Central memory CD8-positive, alpha-beta T cell (primary cell): Measurements from ENCODE around the gene NMUR2.

Experiments
- ATAC-seq: fragments of 150-1000 bp; cut with Tn5 transposase; replicated peaks from 2 replicates; pipeline ENCODE4 v1.10.0; 2022; ENCODE audit warnings: mild to moderate bottlenecking, moderate FRiP score, moderate number of reproducible peaks; ENCODE audit not compliant: poor library complexity, severe bottlenecking; ENCODE audit errors: extremely low read depth
- DNase-seq, 2 donors: peaks; one replicate each; pipeline ENCODE4 v3.0.0; 2021; ENCODE audit warnings: low spot score in 2 of 2
- H3K27ac Mint-ChIP-seq: one replicate; pipeline ENCODE4 v1.8.0; 2022; ENCODE audit warnings: low read depth, mild to moderate bottlenecking, moderate library complexity, mixed read lengths
- H3K27me3 Mint-ChIP-seq: one replicate; pipeline ENCODE4 v1.8.0; 2022; ENCODE audit warnings: mixed read lengths
- H3K36me3 Mint-ChIP-seq: one replicate; pipeline ENCODE4 v1.8.0; 2022; ENCODE audit warnings: mild to moderate bottlenecking, moderate library complexity, mixed read lengths; ENCODE audit not compliant: insufficient read depth
- H3K4me1 Mint-ChIP-seq: one replicate; pipeline ENCODE4 v1.8.0; 2022; ENCODE audit warnings: mixed read lengths
- H3K4me3 Mint-ChIP-seq: one replicate; pipeline ENCODE4 v1.8.0; 2022; ENCODE audit warnings: mild to moderate bottlenecking, moderate library complexity, mixed read lengths
- H3K9me3 Mint-ChIP-seq: one replicate; pipeline ENCODE4 v1.8.0; 2022; ENCODE audit warnings: mixed read lengths

NMUR2 gene, protein sequence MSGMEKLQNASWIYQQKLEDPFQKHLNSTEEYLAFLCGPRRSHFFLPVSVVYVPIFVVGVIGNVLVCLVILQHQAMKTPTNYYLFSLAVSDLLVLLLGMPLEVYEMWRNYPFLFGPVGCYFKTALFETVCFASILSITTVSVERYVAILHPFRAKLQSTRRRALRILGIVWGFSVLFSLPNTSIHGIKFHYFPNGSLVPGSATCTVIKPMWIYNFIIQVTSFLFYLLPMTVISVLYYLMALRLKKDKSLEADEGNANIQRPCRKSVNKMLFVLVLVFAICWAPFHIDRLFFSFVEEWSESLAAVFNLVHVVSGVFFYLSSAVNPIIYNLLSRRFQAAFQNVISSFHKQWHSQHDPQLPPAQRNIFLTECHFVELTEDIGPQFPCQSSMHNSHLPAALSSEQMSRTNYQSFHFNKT

DNA sequence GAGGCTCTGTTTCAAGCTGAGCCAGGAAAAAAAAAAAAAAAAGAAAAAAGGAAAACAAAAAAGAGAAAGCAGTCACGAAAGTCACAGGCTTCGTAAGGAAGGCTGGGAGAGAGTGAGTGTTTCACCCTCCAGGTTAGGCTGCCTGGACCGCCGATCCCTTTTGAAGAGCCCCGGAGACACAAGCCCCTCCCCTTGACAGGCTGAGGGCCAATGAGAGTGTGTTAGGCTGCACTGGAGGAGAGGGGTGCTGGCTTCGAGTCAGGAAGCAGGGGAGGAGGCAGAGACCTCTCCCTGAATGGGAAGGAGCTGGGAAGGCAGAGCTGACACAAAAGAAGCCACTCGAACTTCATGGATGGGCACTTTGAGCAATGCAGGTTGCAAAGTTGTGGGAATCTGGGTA is at the start of gene NMUR2:
TSS of gene NMUR2 (minus strand) at position 135 of the 400 bp plus-strand sequence. CDS start 166 bp downstream, outside the sequence.
- H3K9me3 Mint-ChIP-seq = no peaks in the 10 kb centered on the region
- ATAC-seq (no peak), DNase-seq (no peak)
- H3K27ac Mint-ChIP-seq = no peak within 1 kb of the TSS
- H3K4me1 Mint-ChIP-seq = no peaks in the 10 kb centered on the region
- peaks cover 28% of the 10 kb centered on the region for H3K27me3 Mint-ChIP-seq
- H3K36me3 Mint-ChIP-seq = no peaks in the 10 kb centered on the region
- no peak within 1 kb of the TSS for H3K4me3 Mint-ChIP-seq

DNA sequence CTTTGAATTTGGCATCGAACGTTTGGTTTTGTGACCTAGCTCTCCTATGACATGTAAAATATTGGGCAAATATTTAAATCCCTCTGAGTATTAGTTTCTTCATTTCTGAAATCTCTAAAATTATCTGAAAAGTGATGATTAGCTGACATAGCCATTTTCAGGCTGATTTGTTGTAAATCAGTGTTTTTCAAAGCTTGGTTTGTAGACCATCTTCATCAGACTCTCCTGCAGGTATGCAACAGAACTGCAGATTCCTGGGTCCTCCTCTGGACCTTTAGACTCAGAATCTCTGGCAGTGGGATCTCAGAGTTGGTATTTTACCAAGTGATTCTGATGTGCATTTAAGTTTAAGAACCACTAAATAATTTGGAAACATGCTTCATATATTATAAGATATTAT is 38.9 kb upstream of the NMUR2 start:
- no peaks in the 10 kb centered on the region for H3K36me3 Mint-ChIP-seq
- no peaks in the 10 kb centered on the region for H3K4me1 Mint-ChIP-seq
- no peak overlapping the region for H3K27ac Mint-ChIP-seq
- no peak overlapping the region for H3K4me3 Mint-ChIP-seq
- peaks cover 31% of the 10 kb centered on the region for H3K27me3 Mint-ChIP-seq
- DNase-seq (no peak), ATAC-seq (no peak)
- H3K9me3 Mint-ChIP-seq = no peaks in the 10 kb centered on the region

DNA sequence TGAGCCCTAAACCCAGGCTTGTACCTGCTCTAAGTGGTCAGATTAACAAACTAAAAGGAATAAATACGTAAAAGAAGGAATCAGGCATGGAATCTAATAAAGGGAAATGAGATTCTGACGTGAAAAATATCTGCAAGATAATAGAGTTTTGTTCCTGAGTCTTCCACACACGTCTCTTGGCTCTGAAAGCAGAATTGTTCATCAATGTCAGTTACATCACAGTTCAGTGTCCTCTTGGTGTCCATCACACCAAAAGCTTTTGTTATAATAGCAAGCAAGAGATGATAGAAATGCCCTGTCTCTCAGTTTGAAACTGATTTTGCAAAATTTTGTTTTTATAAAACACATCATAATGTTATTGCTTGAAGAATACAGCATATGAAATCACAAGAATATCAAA is 34.7 kb upstream of the NMUR2 start:
- ATAC-seq = no peak
- no peaks in the 10 kb centered on the region for H3K36me3 Mint-ChIP-seq
- no peak overlapping the region for H3K4me3 Mint-ChIP-seq
- H3K9me3 Mint-ChIP-seq = no peaks in the 10 kb centered on the region
- peaks cover 40% of the 10 kb centered on the region for H3K27me3 Mint-ChIP-seq
- H3K27ac Mint-ChIP-seq = no peak overlapping the region
- DNase-seq = no peak
- no peaks in the 10 kb centered on the region for H3K4me1 Mint-ChIP-seq

- Mint-ChIP-seq H3K27ac (no peak overlapping the region), H3K27me3 (peaks cover 24% of the 10 kb centered on the region), H3K4me1 (no peaks in the 10 kb centered on the region), H3K36me3 (no peaks in the 10 kb centered on the region), H3K9me3 (no peaks in the 10 kb centered on the region), H3K4me3 (no peak overlapping the region)
- ATAC-seq (no peak), DNase-seq (no peak)
Measured at GRCh38 chr5:152437866-152438265, 32.8 kb upstream of the NMUR2 start.

GRCh38 chr5:152427721-152428120 is 22.6 kb upstream of the NMUR2 start:
- ATAC-seq (no peak), DNase-seq (no peak)
- Mint-ChIP-seq H3K27me3 (no peaks in the 10 kb centered on the region), H3K9me3 (no peaks in the 10 kb centered on the region), H3K4me3 (no peak overlapping the region), H3K27ac (no peak overlapping the region), H3K36me3 (no peaks in the 10 kb centered on the region), H3K4me1 (no peaks in the 10 kb centered on the region)

DNA sequence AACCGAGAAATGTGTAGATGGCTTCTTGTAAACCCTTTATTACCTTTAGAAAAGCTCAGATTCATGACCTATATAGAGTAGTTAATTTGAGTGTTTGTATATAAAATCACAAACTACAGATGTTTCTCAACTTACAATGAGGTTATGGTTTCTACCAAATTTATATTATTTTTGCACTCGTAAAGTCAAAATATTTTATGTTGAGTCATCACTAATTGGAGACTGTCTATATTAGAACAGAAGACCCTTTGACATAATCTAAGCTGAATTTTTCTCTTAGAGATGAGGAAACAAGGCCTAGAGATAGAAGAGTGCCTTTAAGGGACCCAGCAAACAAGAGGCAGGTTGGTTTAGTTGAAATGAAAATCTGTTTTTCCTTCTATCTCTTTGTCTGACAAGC is 20.0 kb upstream of the NMUR2 start:
- Mint-ChIP-seq H3K4me3 (no peak overlapping the region), H3K4me1 (no peaks in the 10 kb centered on the region), H3K27me3 (no peaks in the 10 kb centered on the region), H3K9me3 (no peaks in the 10 kb centered on the region), H3K27ac (no peak overlapping the region), H3K36me3 (no peaks in the 10 kb centered on the region)
- no peak for DNase-seq
- no peak for ATAC-seq

DNA sequence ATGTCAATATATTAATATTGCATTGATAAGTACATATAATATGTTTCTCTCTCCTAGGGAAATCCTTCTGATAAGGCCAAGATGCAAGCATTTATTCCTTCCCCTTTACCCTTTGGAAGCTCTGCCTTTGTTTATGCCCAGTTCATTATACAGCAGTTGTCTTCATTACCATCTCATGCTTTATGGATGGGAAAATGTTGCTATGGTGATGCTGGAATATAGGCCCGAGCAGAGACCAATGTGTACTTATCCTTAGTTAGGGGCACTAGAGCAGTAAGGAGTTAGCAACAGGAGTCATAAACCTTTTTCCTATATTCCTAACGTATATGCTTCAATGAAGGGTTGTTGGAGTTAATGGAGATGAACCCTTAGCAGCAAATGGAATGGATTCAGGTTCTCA is 19.4 kb upstream of the NMUR2 start:
- Mint-ChIP-seq H3K4me1 (no peaks in the 10 kb centered on the region), H3K4me3 (no peak overlapping the region), H3K36me3 (no peaks in the 10 kb centered on the region), H3K27me3 (no peaks in the 10 kb centered on the region), H3K9me3 (no peaks in the 10 kb centered on the region), H3K27ac (no peak overlapping the region)
- DNase-seq (no peak), ATAC-seq (no peak)

DNA sequence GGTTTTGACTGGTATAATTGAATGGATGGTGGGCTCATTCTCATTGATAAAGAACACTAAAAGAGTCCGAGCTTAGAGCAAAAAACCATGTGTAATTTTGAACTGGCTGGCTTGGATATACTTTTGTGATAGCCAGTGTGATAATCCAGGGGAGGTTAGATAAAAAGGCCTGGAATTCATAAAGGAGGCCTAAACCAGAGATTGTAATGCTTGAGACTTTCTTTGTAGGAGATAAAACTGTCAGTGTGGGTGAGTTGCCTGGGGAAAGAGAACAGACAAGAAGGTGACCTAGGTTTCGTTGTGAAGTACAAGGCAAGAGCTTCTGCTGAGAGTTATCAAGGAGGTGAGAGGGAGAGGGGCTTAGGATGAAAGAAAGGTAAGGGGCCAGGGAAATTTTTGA is 17.0 kb upstream of the NMUR2 start:
- no peaks in the 10 kb centered on the region for H3K4me1 Mint-ChIP-seq
- no peaks in the 10 kb centered on the region for H3K9me3 Mint-ChIP-seq
- DNase-seq = no peak
- H3K27me3 Mint-ChIP-seq = peaks cover 9% of the 10 kb centered on the region
- no peak overlapping the region for H3K27ac Mint-ChIP-seq
- H3K4me3 Mint-ChIP-seq = no peak overlapping the region
- no peaks in the 10 kb centered on the region for H3K36me3 Mint-ChIP-seq
- no peak for ATAC-seq

GRCh38 chr5:152412129-152412528 is 7.0 kb upstream of the NMUR2 start:
- Mint-ChIP-seq H3K4me3 (no peak overlapping the region), H3K4me1 (no peaks in the 10 kb centered on the region), H3K27ac (no peak overlapping the region), H3K36me3 (no peaks in the 10 kb centered on the region), H3K9me3 (no peaks in the 10 kb centered on the region), H3K27me3 (peaks cover 38% of the 10 kb centered on the region)
- ATAC-seq (no peak), DNase-seq (no peak)

DNA sequence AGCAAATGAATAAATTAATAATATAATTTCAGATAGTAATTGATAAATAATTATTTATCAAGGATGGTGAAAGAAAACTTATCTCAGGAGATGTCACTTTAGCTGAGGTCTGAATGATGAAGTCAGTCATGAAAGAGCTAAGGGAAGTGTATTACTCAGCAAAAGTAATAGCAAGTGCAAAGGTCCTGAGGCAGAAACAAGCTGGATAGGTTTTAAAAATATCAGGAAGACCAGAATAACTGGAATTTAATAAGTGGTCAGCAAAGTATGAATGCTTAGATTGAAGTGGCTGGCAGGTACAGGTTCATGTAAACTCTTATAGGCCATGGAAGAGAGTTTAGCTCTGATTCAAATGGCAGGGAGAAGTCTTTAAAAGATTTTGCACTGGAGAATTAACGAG is 1.0 kb upstream of the NMUR2 start:
- Mint-ChIP-seq H3K27ac (no peak overlapping the region), H3K36me3 (no peaks in the 10 kb centered on the region), H3K9me3 (no peaks in the 10 kb centered on the region), H3K27me3 (peaks cover 29% of the 10 kb centered on the region), H3K4me1 (no peaks in the 10 kb centered on the region), H3K4me3 (no peak overlapping the region)
- DNase-seq (no peak), ATAC-seq (no peak)

DNA sequence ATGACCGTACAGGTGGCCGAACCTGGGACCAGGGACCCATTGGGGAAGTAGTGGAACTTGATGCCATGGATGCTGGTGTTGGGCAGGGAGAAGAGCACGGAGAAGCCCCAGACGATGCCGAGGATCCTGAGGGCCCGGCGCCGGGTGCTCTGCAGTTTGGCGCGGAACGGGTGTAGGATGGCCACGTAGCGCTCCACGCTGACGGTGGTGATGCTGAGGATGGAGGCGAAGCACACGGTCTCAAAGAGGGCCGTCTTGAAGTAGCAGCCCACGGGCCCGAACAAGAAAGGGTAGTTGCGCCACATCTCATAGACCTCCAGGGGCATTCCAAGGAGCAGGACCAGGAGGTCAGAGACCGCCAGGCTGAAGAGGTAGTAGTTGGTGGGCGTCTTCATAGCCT is 585 bp downstream of the NMUR2 start:
- peaks cover 31% of the 10 kb centered on the region for H3K27me3 Mint-ChIP-seq
- ATAC-seq (no peak), DNase-seq (no peak)
- H3K4me1 Mint-ChIP-seq = no peaks in the 10 kb centered on the region
- H3K27ac Mint-ChIP-seq = no peak overlapping the region
- no peaks in the 10 kb centered on the region for H3K36me3 Mint-ChIP-seq
- H3K4me3 Mint-ChIP-seq = no peak overlapping the region
- no peaks in the 10 kb centered on the region for H3K9me3 Mint-ChIP-seq

GRCh38 chr5:152403046-152403445 is 2.0 kb downstream of the NMUR2 start:
- Mint-ChIP-seq H3K4me1 (no peaks in the 10 kb centered on the region), H3K27ac (no peak overlapping the region), H3K9me3 (no peaks in the 10 kb centered on the region), H3K36me3 (no peaks in the 10 kb centered on the region), H3K4me3 (no peak overlapping the region), H3K27me3 (peaks cover 32% of the 10 kb centered on the region)
- no peak for ATAC-seq
- no peak for DNase-seq

GRCh38 chr5:152400846-152401245 is 4.2 kb downstream of the NMUR2 start:
- Mint-ChIP-seq H3K27ac (no peak overlapping the region), H3K27me3 (peaks cover 32% of the 10 kb centered on the region), H3K4me1 (no peaks in the 10 kb centered on the region), H3K9me3 (no peaks in the 10 kb centered on the region), H3K36me3 (no peaks in the 10 kb centered on the region), H3K4me3 (no peak overlapping the region)
- ATAC-seq = no peak
- no peak for DNase-seq
